Stimulated activated CD8-positive, alpha-beta memory T cell treated with anti-CD3 and anti-CD28 coated beads, Interleukin-15, amount 100 ng/mL, for 1 hour (primary cell): ENCODE data around the gene L3MBTL1.

Source experiments
- DNase-seq: peaks from one replicate; pipeline ENCODE4 v3.0.0-alpha.2; 2020; ENCODE audit warnings: low read depth

Gene L3MBTL1

DNA sequence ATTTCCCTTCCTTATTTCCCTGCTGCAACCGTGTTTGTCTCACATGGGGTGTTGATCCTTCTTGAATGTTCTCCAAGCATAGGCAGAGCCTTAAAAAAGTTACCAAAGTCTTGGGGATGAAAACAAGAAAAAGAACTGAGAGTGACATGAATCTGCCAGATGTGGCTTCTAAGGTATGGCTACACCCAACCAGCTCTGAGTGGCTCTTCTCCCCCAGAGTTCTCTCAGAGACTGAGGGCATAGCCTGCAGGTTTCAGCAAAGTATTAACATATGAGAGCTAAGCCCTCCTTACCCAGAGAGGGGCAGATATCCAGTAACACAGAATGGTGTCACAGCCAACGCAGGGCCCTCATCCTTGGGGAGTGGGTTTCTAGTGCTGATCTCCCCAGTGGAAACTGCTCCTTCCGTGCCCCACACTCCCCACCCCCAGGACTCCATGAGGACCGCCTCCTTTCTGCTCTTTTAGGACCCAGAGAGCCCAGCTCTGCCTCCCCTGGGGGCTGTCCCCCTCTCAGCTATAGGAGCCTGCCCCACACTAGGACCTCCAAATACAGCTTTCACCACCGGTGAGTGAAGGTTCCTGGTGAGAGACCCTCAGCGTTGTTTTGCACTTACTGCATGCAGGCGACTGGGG lies 28.0 kb downstream of the L3MBTL1 start:
- no peak for DNase-seq

DNA sequence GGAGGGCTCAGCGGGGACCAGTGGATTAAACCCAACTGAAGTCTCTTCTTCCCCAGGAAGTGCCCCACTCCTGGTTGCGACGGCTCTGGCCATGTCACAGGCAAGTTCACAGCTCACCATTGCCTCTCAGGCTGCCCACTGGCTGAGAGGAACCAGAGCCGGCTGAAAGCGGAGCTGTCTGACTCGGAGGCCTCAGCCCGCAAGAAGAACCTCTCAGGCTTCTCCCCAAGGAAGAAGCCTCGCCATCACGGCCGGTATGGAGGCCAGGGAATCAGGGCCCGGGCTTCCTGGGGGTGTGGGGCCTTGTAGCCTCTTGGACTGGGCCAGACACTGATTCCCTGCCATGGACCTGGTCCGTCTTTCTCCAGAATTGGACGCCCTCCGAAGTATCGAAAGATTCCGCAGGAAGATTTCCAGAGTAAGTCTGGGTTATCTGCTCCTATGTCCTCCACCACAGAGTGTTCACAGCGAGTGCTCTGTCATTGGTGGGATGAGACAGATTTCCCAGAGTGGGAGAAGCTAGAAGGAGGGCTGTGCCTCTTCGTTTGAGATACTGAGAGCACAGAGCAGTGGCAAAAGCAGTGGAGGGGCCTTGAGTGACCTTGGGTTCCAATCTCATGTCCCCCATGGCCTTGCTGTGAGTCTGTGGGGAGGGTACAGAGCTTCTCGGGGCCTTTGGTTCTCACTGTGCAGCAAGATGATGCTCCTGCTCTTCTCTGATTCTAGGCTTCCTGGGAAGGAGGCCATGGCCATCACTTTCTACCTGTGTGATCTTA lies 28.7 kb downstream of the L3MBTL1 start:
- no peak for DNase-seq

DNA sequence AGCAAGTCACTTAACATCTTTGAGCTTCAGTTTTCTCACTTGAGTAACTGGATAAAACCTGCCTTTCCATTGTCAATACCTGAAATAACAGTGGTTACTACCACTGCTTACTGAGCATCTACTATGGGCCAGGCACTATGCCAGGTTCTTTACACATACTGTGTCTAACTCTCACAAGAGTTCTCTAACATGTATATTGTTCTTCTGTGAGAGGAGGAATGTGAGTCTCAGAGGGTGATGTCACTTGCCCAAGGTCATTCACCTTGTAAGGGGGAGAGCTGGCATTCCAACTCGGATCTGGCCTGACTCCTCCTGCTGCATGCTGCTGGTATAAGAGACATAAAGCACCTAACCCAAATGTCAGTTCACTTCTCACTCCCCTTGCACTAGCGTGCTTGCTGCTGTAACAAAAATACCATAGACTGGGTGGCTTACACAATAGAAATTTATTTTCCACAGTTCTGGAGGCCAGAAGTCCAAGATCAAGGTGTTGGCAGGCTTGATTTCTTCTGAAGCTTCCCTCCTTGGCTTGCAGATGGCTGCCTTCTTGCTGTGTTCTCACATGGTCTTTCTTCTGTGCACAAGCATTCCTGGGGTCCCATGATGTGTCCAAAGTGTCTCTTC lies 29.4 kb downstream of the L3MBTL1 start:
- DNase-seq = no peak

GRCh38 chr20:43537921-43538877 lies 30.7 kb downstream of the L3MBTL1 start:
- no peak for DNase-seq

DNA sequence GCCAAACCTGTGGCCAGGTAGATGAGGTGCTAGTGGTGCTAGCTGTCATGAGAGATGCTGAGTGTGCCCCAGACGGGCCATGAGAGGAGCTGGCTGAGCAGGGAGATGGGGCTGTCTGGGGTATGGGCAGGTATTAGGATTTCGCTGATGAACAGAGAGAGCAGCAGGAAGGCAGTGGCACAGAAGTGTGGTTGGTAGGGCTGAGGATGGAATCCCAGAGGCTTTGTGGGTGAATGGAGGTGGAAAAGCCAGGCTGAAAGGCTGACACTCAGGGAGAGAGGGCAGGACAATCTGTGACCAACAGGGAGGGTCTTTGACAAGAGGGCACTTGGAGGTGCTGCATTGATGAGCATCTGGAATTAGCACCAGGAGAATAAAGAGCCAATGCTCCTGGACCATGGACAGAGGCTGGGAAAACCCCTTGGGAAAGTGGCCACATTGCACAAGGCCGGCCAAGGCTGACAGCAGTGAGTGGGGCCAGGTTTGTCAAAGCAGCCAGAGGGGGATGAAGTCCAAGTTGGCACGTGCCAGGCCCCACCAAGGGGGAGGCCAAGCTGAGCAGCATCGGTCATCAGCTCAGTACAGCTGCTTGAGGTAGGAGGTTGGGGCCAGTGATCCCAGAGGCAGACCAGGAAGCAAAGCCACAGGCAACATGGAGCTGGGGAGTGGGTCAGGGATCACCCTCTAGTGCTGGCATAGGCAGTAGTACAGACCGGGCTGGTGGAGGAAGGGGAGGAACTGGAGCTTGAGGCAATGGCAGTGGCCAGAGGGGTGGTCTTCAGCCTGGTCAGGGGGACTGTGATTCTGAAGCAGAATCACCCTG lies 31.6 kb downstream of the L3MBTL1 start:
- no peak for DNase-seq

GRCh38 chr20:43539975-43540672 lies 32.6 kb downstream of the L3MBTL1 start:
- no peak for DNase-seq

GRCh38 chr20:43540673-43541060 lies 33.2 kb downstream of the L3MBTL1 start:
- no peak for DNase-seq

GRCh38 chr20:43541214-43541613 lies 33.7 kb downstream of the L3MBTL1 start:
- no peak for DNase-seq

- DNase-seq = no peak
These were observed 34.7 kb downstream of the L3MBTL1 start for GRCh38 chr20:43542161-43542560.

DNA sequence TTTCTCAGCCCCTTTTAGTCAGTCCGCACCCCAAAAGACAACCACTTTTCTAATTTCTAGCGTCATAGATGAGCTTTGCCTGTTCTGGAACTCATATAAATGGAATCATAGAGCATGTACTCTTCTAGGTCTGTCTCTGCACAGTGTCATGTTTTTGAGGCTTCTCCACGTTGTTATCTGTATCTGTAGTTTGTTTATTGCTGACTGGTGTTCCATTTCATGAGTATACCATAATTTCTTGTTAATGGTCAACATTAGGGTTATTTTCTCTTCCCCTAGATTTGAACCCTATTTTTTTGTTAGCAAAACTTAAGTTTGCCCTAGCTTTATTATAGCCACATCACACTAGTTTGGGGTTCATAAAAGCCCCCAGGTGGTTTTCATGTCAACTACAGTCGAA lies 35.2 kb downstream of the L3MBTL1 start:
- DNase-seq = no peak

DNA sequence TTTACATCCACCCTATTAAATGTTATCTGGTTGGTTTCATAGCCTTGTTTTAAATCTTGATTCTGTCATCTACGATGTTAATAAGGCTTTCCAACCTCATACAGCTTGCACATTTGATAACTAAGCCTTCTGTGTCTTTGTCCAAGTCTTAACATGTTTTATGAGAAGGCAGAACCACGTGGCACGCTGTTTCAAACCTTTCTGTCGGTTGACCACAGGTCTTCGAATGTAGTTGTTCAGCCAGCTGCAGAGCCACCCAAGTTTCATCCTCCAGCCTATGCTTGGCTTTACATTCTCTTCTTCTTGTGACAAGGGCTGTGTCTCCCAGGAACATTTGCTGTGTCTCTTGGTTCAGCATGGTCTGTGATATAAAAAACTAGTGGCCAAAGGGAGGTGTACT lies 35.6 kb downstream of the L3MBTL1 start:
- no peak for DNase-seq

- DNase-seq = no peak
These were observed 37.0 kb downstream of the L3MBTL1 start for GRCh38 chr20:43544501-43544900.

- no peak for DNase-seq
These were observed 38.5 kb downstream of the L3MBTL1 start for GRCh38 chr20:43545837-43546578.

GRCh38 chr20:43548273-43548880 lies 40.9 kb downstream of the L3MBTL1 start:
- no peak for DNase-seq

DNA sequence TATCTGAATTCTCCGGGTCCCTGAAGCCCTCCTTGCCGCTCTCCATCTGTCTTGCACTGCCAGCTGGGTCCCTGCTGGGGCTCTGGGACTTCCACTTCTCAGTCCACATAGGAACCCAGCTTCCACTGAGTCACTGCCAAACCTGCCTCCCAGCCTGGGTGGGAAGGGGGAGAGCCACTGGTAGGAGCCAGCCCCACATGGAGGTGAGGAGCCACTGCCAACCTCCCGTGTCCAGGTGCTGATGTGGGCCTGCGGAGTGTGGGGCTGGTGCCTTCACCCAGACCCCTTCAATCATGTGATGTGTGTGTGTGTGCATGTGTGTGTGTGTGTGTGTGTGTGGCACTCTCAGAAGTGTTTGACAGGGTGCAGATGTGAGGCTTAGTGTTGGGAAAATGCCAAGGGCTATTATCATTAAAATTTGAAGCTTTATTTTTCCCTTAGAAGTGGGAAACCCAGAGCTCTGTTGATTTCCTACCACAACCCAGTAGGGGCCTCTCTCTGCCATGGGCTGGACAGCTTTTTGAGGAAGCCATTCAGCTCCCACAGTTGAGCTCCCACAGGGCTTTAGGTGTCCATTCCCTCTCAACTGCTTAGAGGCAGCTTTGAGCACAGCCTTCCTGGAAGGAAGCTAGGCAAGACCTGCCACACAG lies 42.0 kb downstream of the L3MBTL1 start:
- no peak for DNase-seq

- no peak for DNase-seq
These were observed 43.0 kb downstream of the L3MBTL1 start for GRCh38 chr20:43550456-43550855.

DNA sequence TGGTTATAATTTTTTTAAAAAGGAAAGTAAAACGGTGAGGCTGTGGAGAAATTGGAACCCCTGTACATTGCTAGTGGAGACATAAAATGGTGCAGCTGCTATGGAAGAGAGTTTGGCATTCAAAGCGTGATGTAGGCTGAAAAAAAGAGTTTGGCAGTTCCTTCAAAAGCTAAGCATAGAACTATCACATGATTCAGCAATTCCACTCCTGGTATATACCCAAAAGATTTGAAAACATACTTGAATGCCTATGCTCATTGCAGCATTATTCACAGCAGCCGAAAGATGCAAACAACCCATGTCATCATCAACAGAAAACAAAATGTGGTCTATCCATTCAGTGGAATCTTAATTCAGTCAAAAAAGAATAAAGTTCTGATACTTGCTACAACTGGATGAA lies 46.9 kb downstream of the L3MBTL1 start:
- DNase-seq = no peak

GRCh38 chr20:43558412-43559146 lies 51.1 kb downstream of the L3MBTL1 start, which contains the start of gene SGK2:
SGK2 (plus strand) TSS chr20:43559027; CDS start chr20:43566496, 7,469 bp downstream.
- no peak for DNase-seq
